Uterus (tissue), 4 donors: ENCODE measurements around the gene VSTM4. TPM values are rescaled to one million over a fixed set of nuclear protein-coding genes. Genes with fewer than 3 reads are reported as not detected.

Experiments
- DNase-seq, 2 donors: peaks; one replicate each; pipeline ENCODE4 v3.0.0-alpha.2; 2019 to 2020
- H3K27ac ChIP-seq, 2 donors: fragments of 200-600 bp; sonication (generic); 1 replicate in 1 of 2; 2 replicates in 1 of 2; pipeline ENCODE4 v1.5.1; 2016 to 2018
- H3K27me3 ChIP-seq, 2 donors: fragments of 200-600 bp; sonication (generic); one replicate each; pipeline ENCODE4 v1.5.1; 2018 to 2019; ENCODE audit warnings: control low read depth in 1 of 2
- H3K36me3 ChIP-seq, 2 donors: fragments of 200-600 bp; sonication (generic); one replicate each; pipeline ENCODE4 v1.5.1; 2019; ENCODE audit warnings: control low read depth in 1 of 2
- H3K4me1 ChIP-seq, 2 donors: fragments of 200-600 bp; sonication (generic); one replicate each; pipeline ENCODE4 v1.5.1; 2018 to 2019; ENCODE audit warnings: control low read depth in 1 of 2
- H3K4me3 ChIP-seq, 2 donors: fragments of 200-600 bp; sonication (generic); 1 replicate in 1 of 2; 2 replicates in 1 of 2; pipeline ENCODE4 v1.5.1; 2018 to 2019; ENCODE audit warnings: mild to moderate bottlenecking in 1 of 2
- H3K9me3 ChIP-seq, 2 donors: fragments of 200-600 bp; sonication (generic); one replicate each; pipeline ENCODE4 v1.5.1; 2019; ENCODE audit warnings: control low read depth in 1 of 2
- CTCF ChIP-seq, 4 experiments: fragments of 200-600 bp in 2 of 4; fragments of 450-650 bp in 2 of 4; sonication (generic) in 2 of 4; IDR thresholded peaks; one replicate each; pipeline ENCODE4 v1.5.1; 2016 to 2019; ENCODE audit warnings: antibody characterized with exemption in 4 of 4, mild to moderate bottlenecking in 2 of 4, moderate library complexity in 1 of 4
- POLR2A ChIP-seq, 2 donors: fragments of 450-650 bp; IDR thresholded peaks; one replicate each; pipeline ENCODE4 v1.6.1; 2016; ENCODE audit warnings: antibody characterized with exemption in 2 of 2, mild to moderate bottlenecking in 1 of 2, moderate library complexity in 1 of 2
- intact Hi-C: fragments of 100-400 bp; cut with DNase I; formaldehyde crosslinking; loops from one replicate; pipeline ENCODE4 v1.15.1; 2023; ENCODE audit warnings: low total_unique reads
- total RNA-seq, 4 donors: library from RNA; depleted of rRNA in 3 of 4; stranded (reverse); fragments of >200 nt in 3 of 4; gene quantifications; one replicate each; pipeline versions ENCODE4 v1.1.0 to v1.2.4, GENCODE V29; 2014 to 2023
- donor health status: DM: yes; HTN: yes; CAD: no.

The VSTM4 gene
- total RNA-seq, 4 donors from 2014 or later, result 10.3 to 46.6 (median 19.3) TPM

- intact Hi-C loops, result no loop called here
Observed at GRCh38 chr10:48999346-48999745, 116.0 kb downstream of the VSTM4 start.

GRCh38 chr10:48996329-48996728 lies 119.0 kb downstream of the VSTM4 start:
- Histone ChIP-seq H3K4me3 (no peak overlapping the region), H3K27me3 (no peaks in the 10 kb centered on the region), H3K27ac (no peak overlapping the region), H3K4me1 (no peaks in the 10 kb centered on the region), H3K9me3 (no peaks in the 10 kb centered on the region), H3K36me3 (no peaks in the 10 kb centered on the region)
- no peak for DNase-seq
- intact Hi-C loops, result no loop called here
- TF ChIP-seq POLR2A (IDR thresholded peaks at IDR 0.05), result no peak
- no peak for TF ChIP-seq CTCF (IDR thresholded peaks at IDR 0.05)

More at GRCh38 chr10:48999346-48999745, 116.0 kb downstream of the VSTM4 start:
- no peak for TF ChIP-seq CTCF (IDR thresholded peaks at IDR 0.05)
- TF ChIP-seq POLR2A (IDR thresholded peaks at IDR 0.05), result no peak
- no peak overlapping the region for H3K4me3 ChIP-seq
- H3K4me1 ChIP-seq, result no peaks in the 10 kb centered on the region
- H3K27me3 ChIP-seq, result no peaks in the 10 kb centered on the region
- H3K36me3 ChIP-seq, result no peaks in the 10 kb centered on the region
- no peaks in the 10 kb centered on the region for H3K9me3 ChIP-seq
- no peak overlapping the region for H3K27ac ChIP-seq
- DNase-seq, result no peak

GRCh38 chr10:48993627-48994026 lies 121.7 kb downstream of the VSTM4 start:
- intact Hi-C loops, result no loop called here
- H3K27ac ChIP-seq, result no peak overlapping the region
- TF ChIP-seq POLR2A (IDR thresholded peaks at IDR 0.05) (no peak), CTCF (IDR thresholded peaks at IDR 0.05) (no peak)

GRCh38 chr10:48990226-48990625 lies 125.1 kb downstream of the VSTM4 start:
- H3K27me3 ChIP-seq, result no peaks in the 10 kb centered on the region
- H3K4me3 ChIP-seq, result no peak overlapping the region
- no peak overlapping the region for H3K27ac ChIP-seq
- TF ChIP-seq POLR2A (IDR thresholded peaks at IDR 0.05) (no peak), CTCF (IDR thresholded peaks at IDR 0.05) (no peak)
- H3K9me3 ChIP-seq, result no peaks in the 10 kb centered on the region
- no peaks in the 10 kb centered on the region for H3K4me1 ChIP-seq
- intact Hi-C loops, result no loop called here
- no peak for DNase-seq
- H3K36me3 ChIP-seq, result no peaks in the 10 kb centered on the region

More at GRCh38 chr10:48993627-48994026, 121.7 kb downstream of the VSTM4 start:
- no peaks in the 10 kb centered on the region for H3K27me3 ChIP-seq
- no peak for DNase-seq
- H3K9me3 ChIP-seq, result no peaks in the 10 kb centered on the region
- H3K4me3 ChIP-seq, result no peak overlapping the region
- no peaks in the 10 kb centered on the region for H3K36me3 ChIP-seq
- no peaks in the 10 kb centered on the region for H3K4me1 ChIP-seq

- no peaks in the 10 kb centered on the region for H3K27me3 ChIP-seq
- no peaks in the 10 kb centered on the region for H3K36me3 ChIP-seq
- intact Hi-C loops, result no loop called here
- no peaks in the 10 kb centered on the region for H3K4me1 ChIP-seq
- no peak for TF ChIP-seq POLR2A (IDR thresholded peaks at IDR 0.05)
- no peak for TF ChIP-seq CTCF (IDR thresholded peaks at IDR 0.05)
- DNase-seq, result no peak
- no peak overlapping the region for H3K27ac ChIP-seq
- H3K9me3 ChIP-seq, result no peaks in the 10 kb centered on the region
- H3K4me3 ChIP-seq, result no peak overlapping the region
Observed at GRCh38 chr10:48985621-48986158, 129.6 kb downstream of the VSTM4 start.
